HG03280 (cell line): ENCODE data around the gene SLC19A1.
"Not testable (repeated sequence)": the region's sequence is repeated elsewhere in the genome, so short reads cannot be mapped to it uniquely, and the experiment has no call there.

Experiments used
- ATAC-seq: cut with Tn5 transposase; IDR thresholded peaks from one replicate; pipeline ENCODE4 v1.9.1; 2021; ENCODE audit warnings: mild to moderate bottlenecking, moderate library complexity; ENCODE audit not compliant: unreplicated experiment

Gene SLC19A1

GRCh38 chr21:45508607-45509565 is 33.4 kb downstream of the SLC19A1 start:
- ATAC-seq, result no peak

- no peak for ATAC-seq
These were observed 34.2 kb downstream of the SLC19A1 start for GRCh38 chr21:45507888-45508508.

GRCh38 chr21:45507523-45507875 is 34.7 kb downstream of the SLC19A1 start:
- ATAC-seq, result no peak

GRCh38 chr21:45506836-45507522 is 35.3 kb downstream of the SLC19A1 start:
- ATAC-seq, result no peak

GRCh38 chr21:45506241-45506817 is 35.9 kb downstream of the SLC19A1 start:
- ATAC-seq, result no peak

- no peak for ATAC-seq
These were observed 36.7 kb downstream of the SLC19A1 start for GRCh38 chr21:45505416-45506021.

- no peak for ATAC-seq
These were observed 37.5 kb downstream of the SLC19A1 start for GRCh38 chr21:45504516-45505415.

- no peak for ATAC-seq
These were observed 38.2 kb downstream of the SLC19A1 start for GRCh38 chr21:45504021-45504515.

GRCh38 chr21:45503226-45503625 is 39.0 kb downstream of the SLC19A1 start:
- not testable (repeated sequence) for ATAC-seq

GRCh38 chr21:45502600-45502999 is 39.6 kb downstream of the SLC19A1 start:
- ATAC-seq, result no peak

- ATAC-seq, result no peak
These were observed 40.3 kb downstream of the SLC19A1 start for GRCh38 chr21:45502006-45502345.

- ATAC-seq, result not testable (repeated sequence)
These were observed 40.9 kb downstream of the SLC19A1 start for GRCh38 chr21:45501081-45502005.

- ATAC-seq, result no peak
These were observed 42.2 kb downstream of the SLC19A1 start for GRCh38 chr21:45499970-45500577.

GRCh38 chr21:45499201-45499750 is 43.0 kb downstream of the SLC19A1 start:
- no peak for ATAC-seq

- no peak for ATAC-seq
These were observed 43.6 kb downstream of the SLC19A1 start for GRCh38 chr21:45498646-45499000.

GRCh38 chr21:45497846-45498645 is 44.2 kb downstream of the SLC19A1 start:
- no peak for ATAC-seq
